Adrenal gland (tissue), 12 donors: Measurements from ENCODE around the gene KRT79. TPM values are rescaled to one million over a fixed set of nuclear protein-coding genes. Genes with fewer than 3 reads are reported as not detected.

Experiments
- DNase-seq, 7 donors: peaks; one replicate each; pipeline ENCODE4 v3.0.0-alpha.2; 2019 to 2020
- H3K27ac ChIP-seq, 5 donors: fragments of 200-600 bp; sonication (generic) in 4 of 5; 1 replicate in 3 of 5; 2 replicates in 2 of 5; pipeline versions ENCODE4 v1.5.1 to v1.8.0; 2016 to 2020; ENCODE audit warnings: mild to moderate bottlenecking in 1 of 5
- H3K27me3 ChIP-seq: fragments of 200-600 bp; 2 replicates; pipeline ENCODE4 v1.8.0; 2021
- H3K36me3 ChIP-seq, 2 donors: fragments of 200-600 bp; replicated peaks in 1 of 2; 1 replicate in 1 of 2; 2 replicates in 1 of 2; pipeline versions ENCODE4 v1.5.1 to v1.8.0; 2018 to 2022
- H3K4me1 ChIP-seq, 2 donors: fragments of 200-600 bp; replicated peaks in 1 of 2; 1 replicate in 1 of 2; 2 replicates in 1 of 2; pipeline versions ENCODE4 v1.5.1 to v1.8.0; 2018 to 2021
- H3K4me3 ChIP-seq, 4 donors: fragments of 200-600 bp; sonication (generic) in 3 of 4; one replicate each; pipeline ENCODE4 v1.5.1; 2016 to 2018
- H3K9me3 ChIP-seq, 3 donors: fragments of 200-600 bp; sonication (generic) in 1 of 3; replicated peaks in 1 of 3; 1 replicate in 2 of 3; 2 replicates in 1 of 3; pipeline versions ENCODE4 v1.5.1 to v1.8.0; 2016 to 2021
- CTCF ChIP-seq, 6 experiments: fragments of 450-650 bp in 4 of 6; fragments of 200-600 bp in 2 of 6; sonication (generic) in 1 of 6; IDR thresholded peaks; 1 replicate in 5 of 6; 2 replicates in 1 of 6; pipeline versions ENCODE4 v1.5.1 to v1.8.0; 2016 to 2021; ENCODE audit warnings: antibody characterized with exemption in 6 of 6, mild to moderate bottlenecking in 2 of 6, moderate library complexity in 1 of 6
- POLR2A ChIP-seq, 2 donors: fragments of 450-650 bp; IDR thresholded peaks; one replicate each; pipeline ENCODE4 v1.6.1; 2017; ENCODE audit warnings: antibody characterized with exemption in 2 of 2, mild to moderate bottlenecking in 2 of 2, moderate library complexity in 1 of 2
- WGBS, 4 donors: extraction: QIAGEN DNeasy Blood & Tissue Kit in 2 of 4; methylation state at CpG; one replicate each; pipeline versions ENCODE4 v1.1.5 to v1.1.7; 2013 to 2017; 5-methylcytosine and 5-hydroxymethylcytosine counted together
- intact Hi-C, 2 donors: fragments of 100-400 bp; cut with DNase I; formaldehyde crosslinking; loops; one replicate each; pipeline versions ENCODE4 v1.14.1 to v1.15.0; 2022 to 2023
- polyA plus RNA-seq, 3 donors: library from polyadenylated mRNA; stranded (reverse); fragments of 200-250 nt in 2 of 3; fragments of 350-450 nt in 1 of 3; fragmentation: Illumina TruSeq in 1 of 3; extraction: RNeasy Lipid Tissue Mini Kit (QIAGEN cat#74804) in 1 of 3; gene quantifications; one replicate each; pipeline ENCODE4 v1.2.3, GENCODE V29; 2013 to 2014
- total RNA-seq, 9 donors: library from RNA; depleted of rRNA in 4 of 9; stranded (reverse); fragments of >200 nt in 4 of 9; fragments of 120-200 nt in 1 of 9; fragmentation: NEBNext Ultra II Directional in 1 of 9; extraction: Animal tissue kit (Norgen Biotek cat#: 25700) in 1 of 9; gene quantifications; one replicate each; pipeline versions ENCODE4 v1.1.0 to v1.2.4, GENCODE V29; 2013 to 2023
- donor health status: healthy with polysubstance abuse.
- donor health status: Bipolar disorder and iron deficiency.
- donor health status: DM: yes; HTN: yes; CAD: no.
- donor health status: DM: no; HTN: no; CAD: no.
- donor health status: DM: no; HTN: no; CAD: no.
- donor health status: DM: yes; HTN: yes; CAD: no.

Gene KRT79
- total and polyA plus RNA-seq, 12 donors, result 0.24 TPM; not detected in 11

GRCh38 chr12:52800259-52800917 is 33.7 kb downstream of the KRT79 start:
- intact Hi-C loops, result no loop called here
- Histone ChIP-seq H3K36me3 (no peaks in the 10 kb centered on the region), H3K9me3 (no peaks in the 10 kb centered on the region), H3K4me1 (no peaks in the 10 kb centered on the region), H3K27me3 (no peaks in the 10 kb centered on the region), H3K27ac (no peak overlapping the region), H3K4me3 (no peak overlapping the region)
- no peak for DNase-seq
- 87 to 100% (median 91%) methylated on average over 1 of the region's 1 CpG for WGBS, 4 donors
- TF ChIP-seq POLR2A (IDR thresholded peaks at IDR 0.05), result no peak
- no peak for TF ChIP-seq CTCF (IDR thresholded peaks at IDR 0.05)

- Histone ChIP-seq H3K36me3 (no peaks in the 10 kb centered on the region), H3K4me1 (no peaks in the 10 kb centered on the region), H3K27ac (no peak overlapping the region), H3K27me3 (no peaks in the 10 kb centered on the region), H3K4me3 (no peak overlapping the region), H3K9me3 (no peaks in the 10 kb centered on the region)
- intact Hi-C loops, result no loop called here
- TF ChIP-seq CTCF (IDR thresholded peaks at IDR 0.05) (no peak), POLR2A (IDR thresholded peaks at IDR 0.05) (no peak)
- no peak for DNase-seq
- WGBS, 4 donors, result 74 to 81% (median 77%) methylated on average over 5 of the region's 5 CpGs
Measured at GRCh38 chr12:52799505-52800211, 34.5 kb downstream of the KRT79 start.

- Histone ChIP-seq H3K27me3 (no peaks in the 10 kb centered on the region), H3K4me1 (no peaks in the 10 kb centered on the region), H3K9me3 (no peaks in the 10 kb centered on the region), H3K36me3 (no peaks in the 10 kb centered on the region), H3K4me3 (no peak overlapping the region), H3K27ac (no peak overlapping the region)
- DNase-seq, result no peak
- TF ChIP-seq CTCF (IDR thresholded peaks at IDR 0.05) (no peak), POLR2A (IDR thresholded peaks at IDR 0.05) (no peak)
- WGBS, 4 donors, result 58 to 64% (median 62%) methylated on average over 7 of the region's 7 CpGs
- intact Hi-C loops, result no loop called here
Measured at GRCh38 chr12:52798671-52799504, 35.2 kb downstream of the KRT79 start.

GRCh38 chr12:52798003-52798670 is 36.0 kb downstream of the KRT79 start:
- Histone ChIP-seq H3K27me3 (peaks cover 3% of the 10 kb centered on the region), H3K4me1 (no peaks in the 10 kb centered on the region), H3K4me3 (no peak overlapping the region), H3K27ac (no peak overlapping the region), H3K9me3 (no peaks in the 10 kb centered on the region), H3K36me3 (no peaks in the 10 kb centered on the region)
- WGBS, 4 donors, result 83 to 91% (median 88%) methylated on average over 4 of the region's 4 CpGs
- TF ChIP-seq POLR2A (IDR thresholded peaks at IDR 0.05) (no peak), CTCF (IDR thresholded peaks at IDR 0.05) (no peak)
- DNase-seq, result no peak
- intact Hi-C loops, result no loop called here
